ENCODE data around the gene ARHGAP31.

DNA sequence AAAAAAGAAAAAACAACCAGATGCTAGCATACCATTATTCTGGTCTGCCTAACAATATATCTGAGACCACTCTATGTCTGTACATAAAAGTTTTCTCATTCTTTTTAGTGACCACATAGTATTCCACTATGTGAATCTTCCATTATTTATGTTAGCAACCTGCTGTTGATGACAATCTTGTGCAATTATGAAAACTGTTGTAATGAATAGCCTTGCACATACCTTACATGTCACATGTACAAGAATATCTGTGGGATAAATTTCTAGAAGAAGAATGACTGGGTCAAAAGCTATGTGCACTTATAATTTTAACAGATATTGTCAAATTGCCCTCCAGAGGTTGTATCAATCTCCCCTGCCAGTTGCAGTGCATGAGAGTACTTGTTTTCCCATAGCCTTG is 62.5 kb downstream of the ARHGAP31 start:
- TF ChIP-seq, protein P1, sequence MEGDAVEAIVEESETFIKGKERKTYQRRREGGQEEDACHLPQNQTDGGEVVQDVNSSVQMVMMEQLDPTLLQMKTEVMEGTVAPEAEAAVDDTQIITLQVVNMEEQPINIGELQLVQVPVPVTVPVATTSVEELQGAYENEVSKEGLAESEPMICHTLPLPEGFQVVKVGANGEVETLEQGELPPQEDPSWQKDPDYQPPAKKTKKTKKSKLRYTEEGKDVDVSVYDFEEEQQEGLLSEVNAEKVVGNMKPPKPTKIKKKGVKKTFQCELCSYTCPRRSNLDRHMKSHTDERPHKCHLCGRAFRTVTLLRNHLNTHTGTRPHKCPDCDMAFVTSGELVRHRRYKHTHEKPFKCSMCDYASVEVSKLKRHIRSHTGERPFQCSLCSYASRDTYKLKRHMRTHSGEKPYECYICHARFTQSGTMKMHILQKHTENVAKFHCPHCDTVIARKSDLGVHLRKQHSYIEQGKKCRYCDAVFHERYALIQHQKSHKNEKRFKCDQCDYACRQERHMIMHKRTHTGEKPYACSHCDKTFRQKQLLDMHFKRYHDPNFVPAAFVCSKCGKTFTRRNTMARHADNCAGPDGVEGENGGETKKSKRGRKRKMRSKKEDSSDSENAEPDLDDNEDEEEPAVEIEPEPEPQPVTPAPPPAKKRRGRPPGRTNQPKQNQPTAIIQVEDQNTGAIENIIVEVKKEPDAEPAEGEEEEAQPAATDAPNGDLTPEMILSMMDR (IDR thresholded peaks at IDR 0.05; ENCODE audit: insufficient read depth, low read length, poor library complexity, severe bottlenecking): no peak
- no peak for TF ChIP-seq EZH2phosphoT487 (conservative IDR thresholded peaks at IDR 0.05; ENCODE audit: low read length)

All from SU-DHL-6 (cell line).